HepG2 (cell line): ENCODE measurements around the gene TCF12. TPM values are rescaled to one million over a fixed set of nuclear protein-coding genes. Genes with fewer than 3 reads are reported as not detected.

Experiments
- ATAC-seq: fragments of 200-7000 bp; cut with Tn5 transposase; 3 replicates; pipeline ENCODE4 v1.9.1; 2020; ENCODE audit warnings: mild to moderate bottlenecking, moderate library complexity
- BruUV-seq: library from RNA; stranded (reverse); fragments of 400-500 nt; replicated peaks from 2 replicates; lab custom pipeline; 2021; lab: Mats Ljungman, UMichigan
- CTCF ChIA-PET: fragments of 300-600 bp; formaldehyde crosslinking; extraction: SDS; loops from one replicate; lab custom pipeline; 2021; ENCODE audit warnings: low total read pairs, inconsistent platforms, low intra/inter-chr PET ratio; lab: Yijun Ruan, JAX
- POLR2A ChIA-PET: fragments of 350-600 bp; sonication (Branson Sonifier 250); formaldehyde crosslinking; loops from one replicate; lab custom pipeline; 2020; ENCODE audit warnings: antibody characterized with exemption, inconsistent platforms; lab: Yijun Ruan, JAX
- DNase-seq: peaks from one replicate; pipeline ENCODE4 v3.0.0-alpha.2; 2015; ENCODE audit warnings: low spot score
- FAIRE-seq: peaks from 3 replicates; lab custom pipeline; 2011; peaks lifted over from hg19 to GRCh38; lab: Jason Lieb, UNC
- H2AFZ ChIP-seq: one replicate; pipeline ENCODE4 v1.6.1; 2011; ENCODE audit warnings: low read length, inconsistent platforms
- H3K27ac ChIP-seq: fragments of 300-600 bp; 3 replicates; pipeline ENCODE4 v1.8.0; 2011; ENCODE audit warnings: mixed run types, mild to moderate bottlenecking, mixed read lengths, low read length, inconsistent platforms; ENCODE audit not compliant: insufficient read depth; ENCODE audit errors: extremely low read length
- H3K27me3 ChIP-seq, 2 experiments: fragments of 200-600 bp in 1 of 2; 2 replicates in 1 of 2; 3 replicates in 1 of 2; pipeline versions ENCODE4 v1.6.0 to v1.8.0; 2011; ENCODE audit warnings: low read length in 2 of 2, mild to moderate bottlenecking in 2 of 2, moderate library complexity in 2 of 2, inconsistent platforms in 1 of 2; ENCODE audit not compliant: insufficient read depth in 2 of 2, control insufficient read depth in 1 of 2
- H3K36me3 ChIP-seq, 2 experiments: fragments of 200-600 bp in 1 of 2; replicated peaks in 1 of 2; 2 replicates in 1 of 2; 3 replicates in 1 of 2; pipeline versions ENCODE4 v1.5.1 to v1.8.0; 2011; ENCODE audit warnings: low read length in 2 of 2, inconsistent platforms in 1 of 2; ENCODE audit not compliant: insufficient read depth in 2 of 2, control insufficient read depth in 1 of 2
- H3K4me1 ChIP-seq: 2 replicates; pipeline ENCODE4 v1.5.1; 2012; ENCODE audit warnings: low read length, inconsistent platforms; ENCODE audit not compliant: insufficient read depth
- H3K4me2 ChIP-seq: 2 replicates; pipeline ENCODE4 v1.6.0; 2011; ENCODE audit warnings: low read depth, low read length, inconsistent platforms
- H3K4me3 ChIP-seq, 3 experiments: fragments of 200-600 bp in 1 of 3; sonication (generic), shearing (Covaris generic) in 1 of 3; replicated peaks in 1 of 3; 2 replicates each; pipeline ENCODE4 v1.5.1; 2011 to 2016; ENCODE audit warnings: low read length in 3 of 3, inconsistent platforms in 2 of 3, low read depth in 2 of 3, mild to moderate bottlenecking in 2 of 3, control low read depth in 1 of 3, mixed read lengths in 1 of 3; ENCODE audit not compliant: insufficient read depth in 1 of 3
- H3K79me2 ChIP-seq: one replicate; pipeline ENCODE4 v1.6.1; 2011; ENCODE audit warnings: low read length, inconsistent platforms; ENCODE audit not compliant: insufficient read depth
- H3K9ac ChIP-seq: 2 replicates; pipeline ENCODE4 v1.6.0; 2011; ENCODE audit warnings: mild to moderate bottlenecking, low read depth, low read length, inconsistent platforms; ENCODE audit not compliant: insufficient read depth
- H3K9me3 ChIP-seq: 2 replicates; pipeline ENCODE4 v1.5.1; 2012; ENCODE audit warnings: mild to moderate bottlenecking, low read length
- H4K20me1 ChIP-seq: 2 replicates; pipeline ENCODE4 v1.6.0; 2011; ENCODE audit warnings: inconsistent platforms, mild to moderate bottlenecking, low read length, moderate library complexity; ENCODE audit not compliant: insufficient read depth
- BRF2 ChIP-seq: sonication (generic); formaldehyde crosslinking; IDR thresholded peaks from 2 replicates; pipeline ENCODE4 v1.8.1; 2022; ENCODE audit warnings: mild to moderate bottlenecking, missing genetic modification reagents
- NCOA2 ChIP-seq: sonication (generic); formaldehyde crosslinking; IDR thresholded peaks from 2 replicates; pipeline ENCODE4 v1.8.0; 2022; ENCODE audit warnings: inconsistent platforms
- RXRB ChIP-seq: IDR thresholded peaks from 2 replicates; pipeline ENCODE4 v1.6.1; 2016; ENCODE audit warnings: borderline replicate concordance, missing genetic modification reagents, missing compliant biosample characterization
- SATB2 ChIP-seq: sonication (generic); formaldehyde crosslinking; IDR thresholded peaks from 2 replicates; pipeline ENCODE4 v1.5.0; 2020; ENCODE audit warnings: missing genetic modification reagents
- TSC22D2 ChIP-seq: sonication (generic); formaldehyde crosslinking; IDR thresholded peaks from 2 replicates; pipeline ENCODE4 v1.5.1; 2020; ENCODE audit warnings: missing genetic modification reagents, mild to moderate bottlenecking, borderline replicate concordance
- ZNF431 ChIP-seq: sonication (generic); formaldehyde crosslinking; IDR thresholded peaks from 2 replicates; pipeline ENCODE4 v1.9.0; 2022; ENCODE audit warnings: missing genetic modification reagents, low read depth, mild to moderate bottlenecking, borderline replicate concordance
- ZNF512B ChIP-seq: sonication (generic); formaldehyde crosslinking; IDR thresholded peaks from 2 replicates; pipeline ENCODE4 v1.5.1; 2020; ENCODE audit warnings: missing genetic modification reagents, mild to moderate bottlenecking, borderline replicate concordance
- ZNF740 ChIP-seq: sonication (generic); formaldehyde crosslinking; IDR thresholded peaks from 2 replicates; pipeline ENCODE4 v1.4.0; 2020; ENCODE audit warnings: missing genetic modification reagents
- ZNF773 ChIP-seq: sonication (generic); formaldehyde crosslinking; IDR thresholded peaks from 2 replicates; pipeline ENCODE4 v1.4.0; 2020; ENCODE audit warnings: missing genetic modification reagents, borderline replicate concordance
- WGBS: methylation state at CpG from one replicate; pipeline ENCODE4 v1.1.6; 2017; ENCODE audit warnings: low lambda C conversion rate; 5-methylcytosine and 5-hydroxymethylcytosine counted together
- in situ Hi-C: cut with HindIII; loops from 2 replicates; pipeline ENCODE4 v1.10.0; 2017; ENCODE audit warnings: low pct_unique_long_range_greater_than_20kb; ENCODE audit not compliant: extremely low pct_ligation_motif_present
- intact Hi-C: fragments of 100-400 bp; cut with micrococcal nuclease; formaldehyde crosslinking; loops from one replicate; pipeline ENCODE4 v1.10.0; 2022; ENCODE audit not compliant: unreplicated experiment
- polyA plus RNA-seq, 8 experiments: library from polyadenylated mRNA; depleted of rRNA in 3 of 8; stranded (reverse) in 7 of 8; unstranded in 1 of 8; fragments of >200 nt; fragmentation: Illumina TruSeq in 4 of 8; extraction: Trizol in 4 of 8; gene quantifications; 2 replicates each; pipeline versions ENCODE4 v1.2.1 to v1.2.3, GENCODE V29; 2011 to 2016; ENCODE audit warnings: low read depth in 4 of 8, missing spikeins in 1 of 8, mixed read lengths in 1 of 8; ENCODE audit not compliant: insufficient read depth in 1 of 8
- total RNA-seq, 5 experiments: library from RNA; depleted of rRNA; stranded (reverse); fragments of >200 nt; fragmentation: Illumina TruSeq; extraction: Trizol; gene quantifications; 2 replicates each; pipeline ENCODE4 v1.2.3, GENCODE V29; 2016; ENCODE audit warnings: low read depth in 1 of 5

The TCF12 gene
- total and polyA plus RNA-seq, 2 of the 13 experiments (the other 11 are each of a cell fraction or from before 2014, with no cell fraction given) = 48.6 to 51.1 TPM

- no peak for TF ChIP-seq ZNF512B (CRISPR knock-in tag)
- TF ChIP-seq NCOA2 = no peak
Observed at GRCh38 chr15:57183041-57183440, 264.6 kb downstream of the TCF12 start (continued).

GRCh38 chr15:57183614-57184344 lies 265.3 kb downstream of the TCF12 start:
- in situ Hi-C loops (loop anchor here (25.0 kb wide), 1 partner anchor 696 kb away; no protein-coding TSS in a partner anchor), intact Hi-C loops (no loop called here)
- ATAC-seq = no peak
- H4K20me1 ChIP-seq = no peaks in the 10 kb centered on the region
- TF ChIP-seq TSC22D2 = no peak
- TF ChIP-seq SATB2 (CRISPR knock-in tag) = no peak
- TF ChIP-seq ZNF773 = no peak
- TF ChIP-seq BRF2 (CRISPR knock-in tag) = no peak
- no peak for TF ChIP-seq ZNF740 (CRISPR knock-in tag)
- TF ChIP-seq RXRB (CRISPR knock-in tag) = no peak
- TF ChIP-seq ZNF431 (CRISPR knock-in tag) = no peak
- H3K27me3 ChIP-seq = no peaks in the 10 kb centered on the region
- CTCF ChIA-PET = no interaction called here
- H3K79me2 ChIP-seq = no peaks in the 10 kb centered on the region
- H2AFZ ChIP-seq = no peak overlapping the region
- no TSS peak for BruUV-seq
- H3K9ac ChIP-seq = no peak overlapping the region
- no peaks in the 10 kb centered on the region for H3K9me3 ChIP-seq
- POLR2A ChIA-PET = no interaction called here
- peak; percentile 13 for DNase-seq
- peaks cover 2 to 9% of the 10 kb centered on the region in 2 experiments; a peak in 2 of 5 replicates for H3K36me3 ChIP-seq
- H3K4me2 ChIP-seq = no peak overlapping the region
- no peak overlapping the region for H3K27ac ChIP-seq
- WGBS = 52% methylated on average over 5 of the region's 5 CpGs
- FAIRE-seq = no peak
- peaks cover 24% of the 10 kb centered on the region for H3K4me1 ChIP-seq
- no peak overlapping the region for H3K4me3 ChIP-seq
